SK-N-MC (cell line): Measurements from ENCODE around the gene DENND2D.

Experiments used
- EZH2 ChIP-seq: fragments of 200-600 bp; sonication (generic); IDR thresholded peaks from one replicate; pipeline ENCODE4 v1.6.1; 2017; ENCODE audit warnings: antibody characterized with exemption
- POLR2AphosphoS5 ChIP-seq: IDR thresholded peaks from 2 replicates; pipeline ENCODE4 v1.6.1; 2012; ENCODE audit warnings: mild to moderate bottlenecking, low read depth, low read length, borderline replicate concordance

- TF ChIP-seq EZH2 (no peak), POLR2AphosphoS5 (no peak)
Measured at GRCh38 chr1:111221633-111222291, 21.3 kb upstream of the DENND2D start.
